ENCODE data around the gene LTN1.

Gene LTN1

GRCh38 chr21:28922368-28922767 lies 70.3 kb downstream of the LTN1 start:
- DNase-seq = no peak

- no peak for DNase-seq
Observed at GRCh38 chr21:28916150-28916893, 76.4 kb downstream of the LTN1 start.

- DNase-seq = no peak
Observed at GRCh38 chr21:28913071-28913470, 79.6 kb downstream of the LTN1 start.

- DNase-seq = no peak
Observed at GRCh38 chr21:28910280-28910887, 82.3 kb downstream of the LTN1 start.

- DNase-seq = no peak
Observed at GRCh38 chr21:28908351-28908750, 84.3 kb downstream of the LTN1 start.

- DNase-seq = no peak
Observed at GRCh38 chr21:28906841-28907240, 85.8 kb downstream of the LTN1 start.

GRCh38 chr21:28906236-28906635 lies 86.4 kb downstream of the LTN1 start:
- no peak for DNase-seq

- DNase-seq = no peak
Observed at GRCh38 chr21:28904961-28905435, 87.7 kb downstream of the LTN1 start.

- no peak for DNase-seq
Observed at GRCh38 chr21:28903448-28903847, 89.2 kb downstream of the LTN1 start.

GRCh38 chr21:28900481-28900880 lies 92.2 kb downstream of the LTN1 start:
- DNase-seq = no peak

- DNase-seq = no peak
Observed at GRCh38 chr21:28899744-28900143, 92.9 kb downstream of the LTN1 start.

- no peak for DNase-seq
Observed at GRCh38 chr21:28899220-28899619, 93.5 kb downstream of the LTN1 start.

- DNase-seq = no peak
Observed at GRCh38 chr21:28893687-28894086, 99.0 kb downstream of the LTN1 start.

- no peak for DNase-seq
Observed at GRCh38 chr21:28892199-28893111, 100.2 kb downstream of the LTN1 start.

GRCh38 chr21:28885853-28886177 lies 106.9 kb downstream of the LTN1 start:
- DNase-seq = no peak

- peak; percentile 85 for DNase-seq
Observed at GRCh38 chr21:28884976-28885852, 107.5 kb downstream of the LTN1 start.

- DNase-seq = no peak
Observed at GRCh38 chr21:28884481-28884880, 108.2 kb downstream of the LTN1 start.

- DNase-seq = no peak
Observed at GRCh38 chr21:28883931-28884330, 108.7 kb downstream of the LTN1 start.

GRCh38 chr21:28882345-28882744 lies 110.3 kb downstream of the LTN1 start:
- DNase-seq = no peak
